Nephron progenitor cell (in vitro differentiated cells): ENCODE results near the gene PPM1L.

Experiments
- DNase-seq: peaks from one replicate; pipeline ENCODE4 v3.0.0; 2021
- H3K27ac Mint-ChIP-seq: 2 replicates; pipeline ENCODE4 v1.8.0; 2021; ENCODE audit warnings: mild to moderate bottlenecking, moderate library complexity, mixed read lengths
- H3K27me3 Mint-ChIP-seq: 2 replicates; pipeline ENCODE4 v1.8.0; 2021; ENCODE audit warnings: mild to moderate bottlenecking, low read depth, mixed read lengths; ENCODE audit not compliant: poor library complexity
- H3K36me3 Mint-ChIP-seq: 2 replicates; pipeline ENCODE4 v1.8.0; 2021; ENCODE audit warnings: low read depth, mixed read lengths
- H3K4me1 Mint-ChIP-seq: 2 replicates; pipeline ENCODE4 v1.8.0; 2021; ENCODE audit warnings: mixed read lengths
- H3K4me3 Mint-ChIP-seq: 2 replicates; pipeline ENCODE4 v1.8.0; 2021; ENCODE audit warnings: mild to moderate bottlenecking, moderate library complexity, mixed read lengths
- H3K9me3 Mint-ChIP-seq: 2 replicates; pipeline ENCODE4 v1.8.0; 2021; ENCODE audit warnings: mild to moderate bottlenecking, moderate library complexity, mixed read lengths
- CTCF ChIP-seq: fragments of 200-600 bp; sonication (generic); IDR thresholded peaks from 2 replicates; pipeline ENCODE4 v1.5.0; 2021; ENCODE audit warnings: antibody characterized with exemption

PPM1L gene

DNA sequence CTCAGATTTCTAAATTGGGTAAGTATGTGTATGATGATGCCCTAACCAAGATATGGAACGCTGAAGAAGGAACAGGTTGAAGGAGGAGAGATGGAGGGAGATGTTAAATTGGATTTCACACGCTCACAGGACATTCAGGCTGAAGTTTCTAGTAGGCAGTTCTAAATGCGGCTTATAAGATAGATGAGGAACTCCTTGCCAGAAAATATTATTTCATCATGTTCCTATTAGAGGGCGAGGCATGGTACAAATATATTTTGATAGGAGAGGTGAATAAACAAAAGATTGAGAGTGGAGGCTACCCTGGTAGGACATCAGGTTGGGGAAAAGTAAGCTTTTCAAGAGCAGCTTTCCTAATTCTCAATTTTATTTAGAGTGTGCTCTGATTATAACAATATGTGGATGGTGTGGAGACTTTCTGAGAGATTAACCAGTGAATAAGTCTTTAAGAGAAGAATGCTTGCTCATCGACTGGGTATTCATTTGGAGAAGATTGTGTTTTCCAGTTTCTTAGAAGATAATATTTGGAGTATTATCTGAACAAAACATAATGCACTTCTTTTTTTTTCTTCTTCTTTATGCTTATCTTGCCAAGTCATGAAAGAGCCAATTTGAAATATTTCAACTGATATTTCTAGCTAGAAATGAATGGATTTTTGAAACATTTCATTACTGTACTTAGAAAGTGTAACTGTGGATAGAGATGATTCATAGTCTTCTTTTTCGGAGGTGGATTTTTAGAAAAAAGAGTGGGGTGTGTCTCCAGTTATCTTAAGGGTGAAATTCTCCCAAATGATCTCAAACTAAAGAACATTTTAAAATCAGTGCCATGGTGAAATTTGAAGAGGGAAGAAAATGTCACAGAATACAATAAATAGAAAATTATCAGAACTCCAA, 260.6 kb downstream of the PPM1L start:
- peaks cover 24% of the 10 kb centered on the region for H3K4me1 Mint-ChIP-seq
- H3K9me3 Mint-ChIP-seq: peaks cover 20% of the 10 kb centered on the region
- H3K27ac Mint-ChIP-seq: no peak overlapping the region
- no peaks in the 10 kb centered on the region for H3K36me3 Mint-ChIP-seq
- DNase-seq: no peak
- no peak for TF ChIP-seq CTCF
- no peak overlapping the region for H3K4me3 Mint-ChIP-seq
- no peaks in the 10 kb centered on the region for H3K27me3 Mint-ChIP-seq

DNA sequence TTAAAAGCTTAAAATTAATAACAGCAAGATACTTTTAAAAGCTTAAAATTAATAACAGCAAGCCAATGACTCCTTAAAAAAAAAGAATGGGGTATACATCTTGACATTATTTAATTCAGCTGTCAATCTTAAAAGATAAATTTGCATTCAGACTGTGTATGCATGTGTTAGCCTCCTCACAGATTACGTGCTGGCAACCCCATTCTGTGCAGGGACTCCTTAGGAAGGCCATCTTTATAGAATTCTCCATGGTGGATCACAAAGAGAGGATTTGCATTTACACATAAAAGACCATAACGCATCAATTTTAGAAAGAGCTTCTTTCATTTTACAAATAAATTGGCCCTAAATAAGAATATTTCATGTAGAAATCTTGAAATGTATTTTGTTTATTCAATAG, 261.9 kb downstream of the PPM1L start:
- peaks cover 4% of the 10 kb centered on the region for H3K36me3 Mint-ChIP-seq
- no peak for DNase-seq
- H3K27me3 Mint-ChIP-seq: peaks cover 1% of the 10 kb centered on the region
- no peak overlapping the region for H3K4me3 Mint-ChIP-seq
- no peak for TF ChIP-seq CTCF
- peaks cover 26% of the 10 kb centered on the region for H3K9me3 Mint-ChIP-seq
- no peak overlapping the region for H3K27ac Mint-ChIP-seq
- H3K4me1 Mint-ChIP-seq: peaks cover 24% of the 10 kb centered on the region

DNA sequence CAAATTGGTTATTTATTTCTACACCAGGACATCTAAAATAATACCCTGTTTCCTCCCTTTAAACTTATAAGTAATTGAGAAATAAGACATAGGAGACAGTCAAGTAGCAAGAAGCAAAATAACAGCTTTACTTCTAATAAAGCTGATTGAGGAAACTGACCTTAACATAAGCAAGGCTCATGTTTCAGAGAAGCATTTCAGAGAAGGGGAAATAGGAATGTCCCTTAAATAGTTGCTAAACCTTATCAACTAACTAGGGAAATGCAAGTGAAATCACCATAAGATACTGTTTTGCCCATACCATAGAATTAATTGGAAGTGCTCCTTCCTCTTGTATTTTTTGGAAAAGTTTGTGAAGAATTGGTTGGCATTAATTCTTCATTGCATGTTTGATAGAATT, 264.2 kb downstream of the PPM1L start:
- no peak overlapping the region for H3K4me3 Mint-ChIP-seq
- peaks cover 4% of the 10 kb centered on the region for H3K27me3 Mint-ChIP-seq
- no peak overlapping the region for H3K27ac Mint-ChIP-seq
- peaks cover 42% of the 10 kb centered on the region for H3K9me3 Mint-ChIP-seq
- no peak for DNase-seq
- no peak for TF ChIP-seq CTCF
- H3K36me3 Mint-ChIP-seq: peaks cover 14% of the 10 kb centered on the region
- H3K4me1 Mint-ChIP-seq: peaks cover 15% of the 10 kb centered on the region

DNA sequence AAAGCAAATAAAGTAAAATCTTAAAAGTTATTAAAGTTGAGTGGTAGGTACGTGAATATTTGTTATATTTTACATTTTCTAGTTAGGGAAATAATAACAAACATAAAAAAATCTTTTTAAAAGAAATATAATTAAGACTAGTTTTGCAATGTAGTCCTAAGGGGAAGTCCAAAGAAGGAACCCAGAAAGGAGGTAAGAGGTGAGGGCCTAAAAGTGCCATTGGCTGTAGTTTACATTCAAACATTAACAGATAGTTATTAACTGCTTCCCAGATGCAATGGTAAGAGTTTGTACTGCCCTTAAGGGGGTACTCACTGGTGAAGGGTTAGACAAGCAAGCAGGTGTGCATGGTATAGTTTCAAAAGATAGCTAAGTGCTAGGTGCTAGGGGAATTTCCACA, 269.9 kb downstream of the PPM1L start:
- Mint-ChIP-seq H3K27ac (no peak overlapping the region), H3K9me3 (peaks cover 51% of the 10 kb centered on the region), H3K36me3 (peaks cover 21% of the 10 kb centered on the region), H3K27me3 (peaks cover 4% of the 10 kb centered on the region), H3K4me3 (no peak overlapping the region), H3K4me1 (peaks cover 26% of the 10 kb centered on the region)
- TF ChIP-seq CTCF: no peak
- no peak for DNase-seq

GRCh38 chr3:161026612-161027510, 270.8 kb downstream of the PPM1L start:
- no peak overlapping the region for H3K27ac Mint-ChIP-seq
- TF ChIP-seq CTCF: no peak
- H3K4me3 Mint-ChIP-seq: no peak overlapping the region
- DNase-seq: no peak
- peaks cover 26% of the 10 kb centered on the region for H3K4me1 Mint-ChIP-seq
- H3K27me3 Mint-ChIP-seq: peaks cover 4% of the 10 kb centered on the region
- peaks cover 21% of the 10 kb centered on the region for H3K36me3 Mint-ChIP-seq
- peaks cover 44% of the 10 kb centered on the region for H3K9me3 Mint-ChIP-seq
